Neural cell (in vitro differentiated cells): ENCODE measurements around the gene NFIX. TPM values are rescaled to one million over a fixed set of nuclear protein-coding genes. Genes with fewer than 3 reads are reported as not detected.
A peak's percentile ranks its signal among the peaks of the same experiment; 100 is the strongest.

Experiments used
- H2AFZ ChIP-seq: fragments of 200-600, 300-800 bp; sonication (generic), shearing (Covaris generic); 2 replicates; pipeline ENCODE4 v1.6.0; 2014; ENCODE audit warnings: low read depth, mild to moderate bottlenecking, antibody characterized with exemption, low read length, moderate library complexity
- H3F3A ChIP-seq: fragments of 200-600 bp; shearing (Covaris generic); 2 replicates; pipeline ENCODE4 v1.6.1; 2016; ENCODE audit warnings: mild to moderate bottlenecking, moderate library complexity, mixed read lengths, antibody characterized with exemption, low read length; ENCODE audit not compliant: insufficient read depth, poor library complexity, severe bottlenecking
- H3K27ac ChIP-seq: fragments of 200-600, 300-800 bp; sonication (generic), shearing (Covaris generic); 2 replicates; pipeline ENCODE4 v1.5.1; 2014; ENCODE audit warnings: mild to moderate bottlenecking, low read length, moderate library complexity
- H3K27me3 ChIP-seq: fragments of 300-800, 200-600 bp; sonication (generic), shearing (Covaris generic); 2 replicates; pipeline ENCODE4 v1.6.0; 2014; ENCODE audit warnings: mild to moderate bottlenecking, low read depth, low read length, moderate library complexity; ENCODE audit not compliant: insufficient read depth
- H3K36me3 ChIP-seq: fragments of 300-800, 200-600 bp; sonication (generic), shearing (Covaris generic); 2 replicates; pipeline ENCODE4 v1.5.1; 2014; ENCODE audit warnings: mild to moderate bottlenecking, antibody characterized with exemption, low read length, moderate library complexity; ENCODE audit not compliant: insufficient read depth
- H3K4me2 ChIP-seq: fragments of 300-800, 200-600 bp; sonication (generic), shearing (Covaris generic); 2 replicates; pipeline ENCODE4 v1.6.0; 2014; ENCODE audit warnings: mild to moderate bottlenecking, low read length
- H3K4me3 ChIP-seq: fragments of 300-800, 200-600 bp; sonication (generic), shearing (Covaris generic); 2 replicates; pipeline ENCODE4 v1.5.1; 2014; ENCODE audit warnings: mild to moderate bottlenecking, low read length, moderate library complexity
- H3K79me2 ChIP-seq: fragments of 200-600 bp; shearing (Covaris generic); replicated peaks from 2 replicates; pipeline ENCODE4 v1.6.0; 2014; ENCODE audit warnings: mild to moderate bottlenecking, low read length, moderate library complexity; ENCODE audit not compliant: insufficient read depth
- H3K9ac ChIP-seq: fragments of 300-800, 200-600 bp; sonication (generic), shearing (Covaris generic); 2 replicates; pipeline ENCODE4 v1.6.1; 2016; ENCODE audit warnings: mild to moderate bottlenecking, low read length, mixed read lengths
- H3K9me2 ChIP-seq: fragments of 200-600 bp; shearing (Covaris generic); 2 replicates; pipeline ENCODE4 v1.6.1; 2016; ENCODE audit warnings: mild to moderate bottlenecking, low read length, mixed read lengths; ENCODE audit not compliant: insufficient read depth
- H3K9me3 ChIP-seq: fragments of 200-600, 300-800 bp; sonication (generic), shearing (Covaris generic); 2 replicates; pipeline ENCODE4 v1.6.1; 2016; ENCODE audit warnings: mild to moderate bottlenecking, mixed run types, low read length, moderate library complexity, mixed read lengths
- H4K20me1 ChIP-seq: fragments of 200-600 bp; shearing (Covaris generic); 2 replicates; pipeline ENCODE4 v1.6.1; 2016; ENCODE audit warnings: mild to moderate bottlenecking, mixed run types; ENCODE audit not compliant: insufficient read depth
- EZH2 ChIP-seq: fragments of 200-600, 300-800 bp; shearing (Covaris generic), sonication (generic); IDR thresholded peaks from 2 replicates; pipeline ENCODE4 v1.6.1; 2014; ENCODE audit warnings: antibody characterized with exemption, low read length, borderline replicate concordance, mild to moderate bottlenecking; ENCODE audit not compliant: insufficient read depth, poor library complexity, severe bottlenecking
- MXI1 ChIP-seq: fragments of 450-650 bp; conservative IDR thresholded peaks from 2 replicates; pipeline ENCODE4 v1.6.1; 2014; ENCODE audit warnings: antibody characterized with exemption, mild to moderate bottlenecking; ENCODE audit not compliant: poor library complexity, severe bottlenecking
- POLR2AphosphoS5 ChIP-seq: IDR thresholded peaks from 2 replicates; pipeline ENCODE4 v1.6.1; 2012
- RAD21 ChIP-seq: fragments of 450-650 bp; conservative IDR thresholded peaks from 2 replicates; pipeline ENCODE4 v1.6.1; 2014; ENCODE audit warnings: antibody characterized with exemption, mild to moderate bottlenecking, moderate library complexity
- SMC3 ChIP-seq: fragments of 450-650 bp; conservative IDR thresholded peaks from 2 replicates; pipeline ENCODE4 v1.6.1; 2014; ENCODE audit warnings: antibody characterized with exemption, mild to moderate bottlenecking, moderate library complexity; ENCODE audit not compliant: poor library complexity
- polyA plus RNA-seq: library from polyadenylated mRNA; depleted of rRNA; stranded (reverse); fragments of >200 nt; gene quantifications from 2 replicates; pipeline ENCODE4 v1.2.3, GENCODE V29; 2014

Gene NFIX
- polyA plus RNA-seq, 1 donor from 2014 or later, result not detected

DNA sequence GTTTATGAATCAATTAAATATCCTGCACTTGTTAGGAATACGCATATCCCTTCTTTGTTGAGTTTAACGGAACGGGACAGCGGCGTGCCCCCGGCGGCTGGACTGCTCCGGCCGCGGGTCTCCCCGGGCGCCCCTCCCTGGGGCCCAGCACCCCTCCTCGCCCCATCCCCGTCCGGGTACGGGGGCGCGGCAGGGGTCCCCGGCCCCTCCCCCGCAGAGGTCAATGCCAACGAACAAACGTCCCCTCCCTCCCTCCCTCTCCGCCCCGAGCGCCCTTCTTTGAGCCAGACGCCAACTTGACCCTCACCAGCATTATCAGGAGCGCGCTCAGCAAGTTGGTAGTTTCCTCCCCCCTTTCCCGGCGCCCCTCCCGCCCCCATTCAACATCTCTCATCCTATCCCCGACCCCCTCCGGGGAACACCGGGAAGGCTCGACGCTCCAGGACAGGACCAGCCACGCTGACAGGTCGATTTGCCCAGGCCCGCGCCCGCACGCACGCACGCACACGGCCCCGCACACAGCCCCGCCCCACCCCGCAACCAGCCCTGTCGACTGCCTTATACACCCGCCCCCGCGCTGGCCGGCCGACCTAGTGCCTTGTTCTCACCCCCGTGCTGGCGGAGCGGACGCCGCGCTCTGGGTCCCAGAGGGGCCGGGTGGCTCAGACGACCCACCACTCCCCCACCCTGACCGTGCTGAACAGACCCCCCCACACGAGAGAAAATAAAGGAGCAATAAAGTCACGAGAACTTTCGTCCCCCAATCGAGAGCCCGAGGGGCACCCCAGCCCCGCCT, 102.4 kb downstream of the NFIX start:
- Histone ChIP-seq H3K27ac (no peak overlapping the region), H3F3A (no peaks in the 10 kb centered on the region), H3K9me3 (no peaks in the 10 kb centered on the region), H3K27me3 (peaks cover 85% of the 10 kb centered on the region), H3K4me3 (no peak overlapping the region), H3K9ac (no peak overlapping the region), H3K4me2 (no peak overlapping the region), H3K9me2 (no peaks in the 10 kb centered on the region), H4K20me1 (no peaks in the 10 kb centered on the region), H3K36me3 (no peaks in the 10 kb centered on the region), H2AFZ (no peak overlapping the region), H3K79me2 (no peaks in the 10 kb centered on the region)
- peak; percentile 62 for TF ChIP-seq EZH2
- TF ChIP-seq RAD21, result no peak

DNA sequence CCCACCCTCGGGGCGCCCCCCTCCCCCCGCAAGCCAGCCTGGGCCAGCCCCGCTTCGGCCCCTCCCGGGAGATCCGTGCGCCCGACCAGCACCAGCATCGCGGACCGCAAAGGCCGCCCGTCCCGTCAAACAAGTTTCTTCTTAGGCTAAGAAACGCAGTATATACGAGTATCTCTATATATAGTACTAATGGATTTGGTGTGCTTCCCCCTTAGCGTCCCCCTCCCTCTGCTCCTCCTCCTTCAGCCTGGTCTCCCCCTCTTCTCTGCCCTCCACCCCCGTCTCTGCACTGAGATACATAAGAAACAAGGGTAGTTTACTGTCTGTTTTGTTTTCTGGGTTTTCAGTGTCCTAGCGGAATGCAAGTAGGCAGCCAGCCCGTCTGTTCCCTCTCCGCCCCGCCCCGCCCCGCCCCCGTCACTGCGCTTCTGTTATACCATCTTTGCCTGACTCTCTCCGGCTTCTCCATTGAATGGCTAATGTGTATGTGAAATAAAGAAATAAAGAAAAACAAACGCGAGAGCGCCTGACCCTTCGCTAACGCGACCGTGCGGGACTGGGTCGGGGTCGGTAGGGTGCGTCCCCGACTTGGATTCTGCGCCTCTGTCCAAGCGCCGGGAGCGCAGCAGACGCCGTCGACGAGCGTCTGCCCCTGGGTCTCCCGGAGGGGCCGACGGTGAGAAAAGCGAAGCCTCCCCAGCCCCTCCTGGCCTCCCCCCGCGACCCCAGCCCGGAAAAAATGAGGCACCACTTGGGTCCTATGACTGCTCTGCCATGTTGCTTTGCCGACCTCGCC, 103.2 kb downstream of the NFIX start:
- peak; percentile 88 for TF ChIP-seq EZH2
- no peak for TF ChIP-seq MXI1
- peak; percentile 11 for TF ChIP-seq POLR2AphosphoS5
- H3K9me2 ChIP-seq, result no peaks in the 10 kb centered on the region
- H3K27ac ChIP-seq, result no peak overlapping the region
- H3K9ac ChIP-seq, result no peak overlapping the region
- no peak overlapping the region for H3K4me2 ChIP-seq
- no peaks in the 10 kb centered on the region for H3F3A ChIP-seq
- no peaks in the 10 kb centered on the region for H3K79me2 ChIP-seq
- H3K9me3 ChIP-seq, result no peaks in the 10 kb centered on the region
- H3K27me3 ChIP-seq, result peaks cover 89% of the 10 kb centered on the region
- no peaks in the 10 kb centered on the region for H3K36me3 ChIP-seq
- no peak overlapping the region for H2AFZ ChIP-seq
- no peaks in the 10 kb centered on the region for H4K20me1 ChIP-seq
- H3K4me3 ChIP-seq, result no peak overlapping the region

DNA sequence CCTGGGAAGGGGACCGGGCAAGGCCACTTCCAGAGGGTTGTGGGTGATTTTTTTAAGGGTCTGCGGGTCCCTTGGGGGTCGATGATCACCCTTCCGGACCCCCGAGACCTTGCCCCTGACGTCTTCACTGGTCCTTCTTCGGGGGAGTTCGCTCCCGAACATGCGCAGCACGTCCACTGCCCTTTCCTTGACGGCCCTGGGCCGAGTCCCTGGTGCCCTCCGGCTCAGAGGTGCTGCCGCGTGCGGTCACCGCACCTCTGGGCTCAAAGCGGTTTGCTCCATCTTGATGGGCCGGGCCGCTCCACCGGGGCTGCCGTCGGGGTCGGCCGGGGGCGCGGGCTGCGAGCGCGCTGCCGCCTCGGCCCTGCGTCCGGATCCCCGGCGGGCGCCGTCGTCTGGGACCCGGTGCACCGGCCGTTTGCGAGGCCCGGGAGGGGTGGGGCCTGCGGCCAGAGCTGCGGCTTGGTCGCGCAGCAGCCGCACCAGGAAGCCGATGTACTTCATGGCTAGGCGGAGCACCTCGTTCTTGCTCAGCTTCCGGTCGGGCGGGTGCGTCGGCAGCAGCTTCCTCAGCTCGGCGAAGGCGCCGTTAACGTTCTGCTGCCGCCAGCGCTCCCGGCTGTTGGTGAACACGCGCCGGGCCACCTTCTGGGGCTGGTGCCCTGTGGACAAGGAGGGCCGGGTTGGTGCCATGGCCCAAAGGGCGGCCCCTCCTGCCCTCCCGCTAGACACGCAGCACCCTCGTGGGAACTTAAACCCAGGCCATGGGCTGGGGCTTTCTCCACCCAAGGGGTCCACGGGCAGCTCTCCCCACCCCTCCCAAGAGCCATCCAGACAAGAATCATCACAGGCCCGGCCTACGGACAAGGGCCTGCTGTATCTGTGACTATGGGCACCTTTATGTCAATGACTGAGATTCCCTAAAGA, 104.1 kb downstream of the NFIX start:
- Histone ChIP-seq H3K4me3 (no peak overlapping the region), H3F3A (no peaks in the 10 kb centered on the region), H3K27ac (no peak overlapping the region), H3K9me2 (no peaks in the 10 kb centered on the region), H2AFZ (no peak overlapping the region), H4K20me1 (no peaks in the 10 kb centered on the region), H3K27me3 (peaks cover 84% of the 10 kb centered on the region), H3K9ac (no peak overlapping the region), H3K79me2 (no peaks in the 10 kb centered on the region), H3K36me3 (no peaks in the 10 kb centered on the region), H3K9me3 (no peaks in the 10 kb centered on the region), H3K4me2 (no peak overlapping the region)
- TF ChIP-seq SMC3 (no peak), EZH2 (peak; percentile 83)
